NCI-H446 treated with DMSO at 0.1 percent for 48 hours (cell line): ENCODE results near the gene SLCO3A1.

Experiments used
- DNase-seq: peaks from one replicate; lab custom pipeline; 2025; lab: John Stamatoyannopoulos, UW

Gene SLCO3A1

GRCh38 chr15:91853511-91853947, at the start of gene SLCO3A1:
Gene SLCO3A1 (plus strand): TSS chr15:91853708.
- no peak for DNase-seq

- DNase-seq: no peak
These were observed 46.4 kb upstream of the SLCO3A1 start for GRCh38 chr15:91807122-91807521.

GRCh38 chr15:91813924-91814323, 39.6 kb upstream of the SLCO3A1 start:
- no peak for DNase-seq

GRCh38 chr15:91816942-91817341, 36.6 kb upstream of the SLCO3A1 start:
- no peak for DNase-seq

GRCh38 chr15:91821458-91821857, 32.0 kb upstream of the SLCO3A1 start:
- no peak for DNase-seq

GRCh38 chr15:91824256-91824655, 29.3 kb upstream of the SLCO3A1 start:
- peak; percentile 31 for DNase-seq

GRCh38 chr15:91826443-91826842, 27.1 kb upstream of the SLCO3A1 start:
- DNase-seq: no peak

- no peak for DNase-seq
These were observed 20.5 kb upstream of the SLCO3A1 start for GRCh38 chr15:91833056-91833455.

- DNase-seq: no peak
These were observed 13.6 kb upstream of the SLCO3A1 start for GRCh38 chr15:91839867-91840266.

- DNase-seq: no peak
These were observed 11.6 kb upstream of the SLCO3A1 start for GRCh38 chr15:91841861-91842260.

GRCh38 chr15:91844341-91844740, 9.2 kb upstream of the SLCO3A1 start:
- no peak for DNase-seq

GRCh38 chr15:91844928-91845327, 8.6 kb upstream of the SLCO3A1 start:
- no peak for DNase-seq

GRCh38 chr15:91845720-91846119, 7.8 kb upstream of the SLCO3A1 start:
- DNase-seq: no peak

GRCh38 chr15:91849180-91849579, 4.3 kb upstream of the SLCO3A1 start:
- DNase-seq: no peak

GRCh38 chr15:91849749-91850161, 3.8 kb upstream of the SLCO3A1 start:
- no peak for DNase-seq

GRCh38 chr15:91852741-91853510, 582 bp upstream of the SLCO3A1 start:
- DNase-seq: peak; percentile 18

- DNase-seq: no peak
These were observed 585 bp downstream of the SLCO3A1 start for GRCh38 chr15:91853948-91854638.

- no peak for DNase-seq
These were observed 1.1 kb downstream of the SLCO3A1 start for GRCh38 chr15:91854639-91854990.

GRCh38 chr15:91855241-91855640, 1.7 kb downstream of the SLCO3A1 start:
- no peak for DNase-seq

- no peak for DNase-seq
These were observed 2.4 kb downstream of the SLCO3A1 start for GRCh38 chr15:91855684-91856489.

- DNase-seq: no peak
These were observed 3.7 kb downstream of the SLCO3A1 start for GRCh38 chr15:91857224-91857585.

GRCh38 chr15:91857772-91858171, 4.3 kb downstream of the SLCO3A1 start:
- no peak for DNase-seq

GRCh38 chr15:91860498-91860897, 7.0 kb downstream of the SLCO3A1 start:
- DNase-seq: no peak
